GM12873 (cell line): Measurements from ENCODE around the gene SPTB.

Source experiments
- TF ChIP-seq, protein P1 (sequence below): IDR thresholded peaks from 2 replicates; pipeline ENCODE4 v1.5.1; 2012; ENCODE audit warnings: low read depth, mild to moderate bottlenecking, moderate library complexity, low read length, control low read depth; ENCODE audit not compliant: insufficient read depth; ENCODE audit errors: missing control alignments

The SPTB gene

DNA sequence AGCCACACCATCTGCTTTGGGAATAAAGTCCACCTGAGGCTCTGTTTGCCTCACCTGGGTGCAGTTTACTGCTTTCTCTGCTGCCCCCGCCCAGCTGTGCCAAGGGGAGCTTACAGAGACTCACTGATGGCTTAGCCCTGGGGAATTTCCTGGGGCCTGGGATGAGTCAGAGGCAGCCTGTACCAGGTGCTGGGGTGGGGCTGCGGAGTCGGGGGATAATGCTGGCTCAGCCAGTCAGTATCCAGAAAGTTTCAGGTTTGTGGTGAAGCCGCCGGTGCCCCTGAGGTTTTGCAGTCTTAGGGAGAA lies 153.2 kb downstream of the SPTB start:
- TF ChIP-seq, protein P1, sequence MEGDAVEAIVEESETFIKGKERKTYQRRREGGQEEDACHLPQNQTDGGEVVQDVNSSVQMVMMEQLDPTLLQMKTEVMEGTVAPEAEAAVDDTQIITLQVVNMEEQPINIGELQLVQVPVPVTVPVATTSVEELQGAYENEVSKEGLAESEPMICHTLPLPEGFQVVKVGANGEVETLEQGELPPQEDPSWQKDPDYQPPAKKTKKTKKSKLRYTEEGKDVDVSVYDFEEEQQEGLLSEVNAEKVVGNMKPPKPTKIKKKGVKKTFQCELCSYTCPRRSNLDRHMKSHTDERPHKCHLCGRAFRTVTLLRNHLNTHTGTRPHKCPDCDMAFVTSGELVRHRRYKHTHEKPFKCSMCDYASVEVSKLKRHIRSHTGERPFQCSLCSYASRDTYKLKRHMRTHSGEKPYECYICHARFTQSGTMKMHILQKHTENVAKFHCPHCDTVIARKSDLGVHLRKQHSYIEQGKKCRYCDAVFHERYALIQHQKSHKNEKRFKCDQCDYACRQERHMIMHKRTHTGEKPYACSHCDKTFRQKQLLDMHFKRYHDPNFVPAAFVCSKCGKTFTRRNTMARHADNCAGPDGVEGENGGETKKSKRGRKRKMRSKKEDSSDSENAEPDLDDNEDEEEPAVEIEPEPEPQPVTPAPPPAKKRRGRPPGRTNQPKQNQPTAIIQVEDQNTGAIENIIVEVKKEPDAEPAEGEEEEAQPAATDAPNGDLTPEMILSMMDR = no peak

DNA sequence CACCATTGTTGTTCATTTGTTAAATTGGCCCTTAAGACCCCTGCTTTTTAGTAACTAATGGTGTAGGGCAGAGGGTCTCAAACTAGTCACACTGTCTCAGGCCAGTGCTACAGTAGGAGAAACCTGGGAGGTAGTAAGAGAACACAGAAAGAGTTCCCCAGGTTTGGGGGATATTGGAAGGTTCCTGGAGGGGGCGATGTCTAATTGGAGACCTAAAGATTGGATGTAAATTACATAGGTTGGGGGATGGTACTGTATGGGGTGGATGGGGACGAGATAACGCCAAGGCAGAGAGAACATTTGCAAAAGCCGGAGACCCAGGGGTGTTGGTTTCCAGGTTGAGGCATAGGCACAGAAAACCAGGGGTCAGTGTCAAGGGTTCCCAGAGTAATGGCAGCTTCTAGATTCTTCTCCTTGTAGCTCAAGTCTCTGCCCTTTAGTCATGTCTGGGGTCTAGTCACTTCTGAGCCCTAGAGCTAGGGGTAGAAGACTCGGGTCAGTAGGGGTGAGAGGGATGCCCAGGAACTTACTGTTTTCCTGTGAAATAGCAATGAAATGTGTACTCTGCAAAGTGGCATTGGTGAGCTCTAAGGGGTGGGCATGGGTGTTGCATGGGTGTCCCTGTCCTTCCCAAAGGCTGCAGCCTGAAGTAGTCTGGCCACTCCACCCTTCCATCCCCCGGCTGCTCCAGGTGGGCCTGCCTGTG lies 153.7 kb downstream of the SPTB start:
- TF ChIP-seq, protein P1 = no peak

DNA sequence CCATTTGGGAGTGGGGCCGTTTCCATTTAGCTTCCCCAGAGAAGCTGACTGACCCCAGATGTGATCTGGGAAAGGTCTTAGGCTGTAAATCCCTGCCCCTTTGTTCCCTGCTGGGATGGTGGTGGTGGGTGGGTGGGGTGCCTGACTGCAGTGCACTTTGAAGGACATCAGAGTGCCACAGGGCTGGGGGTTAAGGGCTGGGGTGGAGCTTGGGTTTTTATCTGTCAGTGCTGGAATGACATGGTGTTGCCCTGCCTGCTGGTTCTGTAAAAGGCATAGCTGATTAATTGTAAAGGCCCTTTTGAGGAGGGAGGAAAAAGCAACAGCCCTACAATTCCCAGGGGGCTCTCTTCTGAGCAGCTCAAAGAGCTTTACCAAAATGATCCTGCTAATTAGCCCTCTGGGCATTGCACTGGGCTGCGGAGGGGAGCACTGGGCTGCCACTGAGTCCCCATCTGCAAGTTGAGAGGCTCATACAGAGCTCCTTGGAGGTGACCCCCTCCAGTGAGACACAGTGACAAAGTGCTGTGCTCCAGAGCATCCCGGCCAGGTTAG lies 154.4 kb downstream of the SPTB start:
- TF ChIP-seq, protein P1 = no peak

DNA sequence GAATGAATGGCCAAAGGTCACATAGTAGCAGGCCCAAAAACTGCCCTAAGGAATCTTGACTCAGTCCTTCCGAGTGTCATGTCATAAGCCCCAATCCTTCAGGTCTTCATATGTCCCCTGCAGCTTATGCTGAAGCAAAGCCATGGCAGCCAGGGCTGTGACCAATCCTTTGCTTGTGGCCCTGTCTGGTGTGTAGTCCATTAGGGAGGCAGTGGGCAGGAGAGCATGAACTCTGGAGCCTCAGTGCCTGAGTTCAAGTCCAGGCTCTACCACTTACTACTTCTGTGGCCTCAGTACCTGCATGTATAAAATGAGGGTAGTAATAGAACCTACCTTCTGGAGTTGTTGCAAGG lies 155.2 kb downstream of the SPTB start:
- TF ChIP-seq, protein P1 = no peak

DNA sequence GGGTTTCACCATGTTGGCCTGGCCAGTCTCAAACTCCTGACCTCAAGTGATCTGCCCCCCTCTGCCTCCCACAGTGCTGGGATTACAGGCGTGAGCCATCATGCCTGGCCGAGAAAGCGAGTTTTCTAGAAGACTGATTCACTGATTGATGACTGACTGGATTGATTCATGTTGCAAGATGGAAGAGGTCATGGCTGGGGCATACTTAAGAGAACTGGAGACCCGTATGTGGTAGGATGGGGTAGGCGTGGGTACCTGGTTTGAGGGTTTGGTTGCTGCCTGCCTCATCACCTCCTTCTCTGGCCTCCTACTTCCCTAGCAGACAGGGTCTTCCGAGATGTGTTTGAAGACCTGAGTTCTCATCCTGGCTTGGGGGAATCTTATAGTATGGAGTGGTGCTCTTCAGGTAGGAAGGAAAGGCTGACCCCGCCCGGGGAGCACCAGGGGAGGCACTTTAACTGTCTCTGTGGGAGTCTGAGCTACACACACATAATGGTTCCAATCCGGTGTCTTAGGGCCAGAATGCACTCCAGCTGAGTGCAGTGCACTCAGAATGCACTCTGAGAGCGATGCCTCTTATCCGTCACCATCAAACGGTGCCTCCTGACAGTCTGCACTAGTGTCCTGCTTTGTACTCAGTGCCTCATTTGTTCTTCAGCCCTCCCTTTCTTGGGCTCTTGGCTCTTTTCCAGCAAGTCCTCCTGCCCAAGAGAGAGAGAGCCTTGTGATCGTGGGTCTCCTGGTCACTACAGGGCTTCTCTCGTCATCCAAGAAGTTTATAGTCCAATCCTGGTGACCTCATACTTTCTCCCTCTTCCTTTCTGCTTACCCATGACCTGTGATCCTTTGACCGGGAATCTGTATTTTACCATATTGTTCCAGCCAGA lies 155.8 kb downstream of the SPTB start:
- TF ChIP-seq, protein P1 = no peak

DNA sequence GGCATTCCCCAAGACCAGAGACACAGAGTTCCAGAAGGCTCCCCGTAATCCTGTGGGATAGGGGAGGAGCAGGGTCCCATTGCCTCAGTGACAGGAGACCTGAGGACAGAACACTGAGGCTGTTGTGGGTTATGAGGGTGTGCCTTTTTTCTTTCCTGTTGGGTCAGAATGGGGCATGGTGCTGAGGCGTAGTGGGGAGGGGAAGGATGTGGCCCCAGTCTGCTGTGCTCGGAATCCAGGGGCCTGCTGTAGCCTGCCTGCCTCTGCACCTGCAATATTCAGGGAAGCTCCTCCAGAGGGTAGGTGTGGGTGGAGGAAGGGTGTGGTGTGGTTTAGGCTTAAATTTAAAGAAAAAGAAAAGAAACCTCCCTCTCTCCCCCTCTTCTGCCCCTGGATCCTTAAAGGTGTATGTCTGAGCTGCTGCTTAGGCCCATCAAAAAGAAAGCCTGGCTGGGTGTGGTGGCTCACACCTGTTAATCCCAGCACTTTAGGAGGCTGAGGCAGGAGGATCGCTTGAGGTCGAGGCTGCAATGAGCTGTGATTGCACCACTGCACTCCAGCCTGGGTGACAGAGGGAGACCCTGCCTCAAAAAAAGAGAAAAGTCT lies 156.8 kb downstream of the SPTB start:
- TF ChIP-seq, protein P1 = no peak

DNA sequence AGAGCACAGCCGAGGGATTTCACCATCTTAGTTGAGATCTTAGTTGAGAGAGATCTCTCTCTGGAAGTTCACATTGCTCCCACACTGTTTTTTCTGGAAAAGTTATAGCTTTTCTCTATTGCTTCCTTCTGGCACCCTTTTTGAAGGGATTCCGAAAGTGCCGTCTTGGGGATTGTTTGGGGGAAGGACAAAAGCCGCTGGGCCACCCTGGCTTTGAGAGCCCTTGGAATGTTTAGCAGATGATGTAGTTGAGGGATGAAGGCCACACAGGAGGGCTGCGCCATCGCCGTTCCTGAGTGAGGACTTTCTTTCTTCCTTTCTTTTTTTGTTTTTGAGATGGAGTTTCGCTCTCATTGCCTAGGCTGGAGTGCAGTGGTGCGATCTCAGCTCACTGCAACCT lies 157.8 kb downstream of the SPTB start:
- TF ChIP-seq, protein P1 = no peak
